ENCODE measurements around the gene C1QTNF8.
A peak's percentile ranks its signal among the peaks of the same experiment; 100 is the strongest.

The C1QTNF8 gene

DNA sequence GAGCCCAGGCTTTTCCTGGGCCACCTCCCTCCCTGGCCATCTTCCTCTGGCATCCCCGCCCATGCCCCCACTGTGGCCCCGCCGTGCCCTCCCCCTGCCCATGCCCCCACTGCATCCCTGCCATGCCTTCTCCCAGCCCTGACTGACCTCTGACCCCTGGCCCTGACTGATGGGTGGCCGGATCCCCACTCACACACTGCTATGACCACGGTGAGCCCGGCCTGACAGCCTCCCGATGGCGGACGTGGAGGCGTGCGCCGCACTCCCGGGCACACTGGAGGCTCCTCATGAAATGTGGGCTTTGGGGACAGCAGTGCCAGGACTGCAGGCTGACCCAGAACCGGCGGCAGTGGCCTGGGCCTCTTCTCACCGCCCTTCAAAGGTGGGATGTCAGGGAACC lies 10.6 kb upstream of the C1QTNF8 start:
- DNase-seq (ENCODE audit: low spot score), result no peak
- TF ChIP-seq, protein P1, sequence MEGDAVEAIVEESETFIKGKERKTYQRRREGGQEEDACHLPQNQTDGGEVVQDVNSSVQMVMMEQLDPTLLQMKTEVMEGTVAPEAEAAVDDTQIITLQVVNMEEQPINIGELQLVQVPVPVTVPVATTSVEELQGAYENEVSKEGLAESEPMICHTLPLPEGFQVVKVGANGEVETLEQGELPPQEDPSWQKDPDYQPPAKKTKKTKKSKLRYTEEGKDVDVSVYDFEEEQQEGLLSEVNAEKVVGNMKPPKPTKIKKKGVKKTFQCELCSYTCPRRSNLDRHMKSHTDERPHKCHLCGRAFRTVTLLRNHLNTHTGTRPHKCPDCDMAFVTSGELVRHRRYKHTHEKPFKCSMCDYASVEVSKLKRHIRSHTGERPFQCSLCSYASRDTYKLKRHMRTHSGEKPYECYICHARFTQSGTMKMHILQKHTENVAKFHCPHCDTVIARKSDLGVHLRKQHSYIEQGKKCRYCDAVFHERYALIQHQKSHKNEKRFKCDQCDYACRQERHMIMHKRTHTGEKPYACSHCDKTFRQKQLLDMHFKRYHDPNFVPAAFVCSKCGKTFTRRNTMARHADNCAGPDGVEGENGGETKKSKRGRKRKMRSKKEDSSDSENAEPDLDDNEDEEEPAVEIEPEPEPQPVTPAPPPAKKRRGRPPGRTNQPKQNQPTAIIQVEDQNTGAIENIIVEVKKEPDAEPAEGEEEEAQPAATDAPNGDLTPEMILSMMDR (IDR thresholded peaks at IDR 0.05; ENCODE audit: extremely low read depth, insufficient read depth, missing control alignments), result no peak
- in situ Hi-C loops (cut with MboI; ENCODE audit: low pct_unique_long_range_greater_than_20kb, low sequenced_read_pairs, unreplicated experiment), result no loop called here

DNA sequence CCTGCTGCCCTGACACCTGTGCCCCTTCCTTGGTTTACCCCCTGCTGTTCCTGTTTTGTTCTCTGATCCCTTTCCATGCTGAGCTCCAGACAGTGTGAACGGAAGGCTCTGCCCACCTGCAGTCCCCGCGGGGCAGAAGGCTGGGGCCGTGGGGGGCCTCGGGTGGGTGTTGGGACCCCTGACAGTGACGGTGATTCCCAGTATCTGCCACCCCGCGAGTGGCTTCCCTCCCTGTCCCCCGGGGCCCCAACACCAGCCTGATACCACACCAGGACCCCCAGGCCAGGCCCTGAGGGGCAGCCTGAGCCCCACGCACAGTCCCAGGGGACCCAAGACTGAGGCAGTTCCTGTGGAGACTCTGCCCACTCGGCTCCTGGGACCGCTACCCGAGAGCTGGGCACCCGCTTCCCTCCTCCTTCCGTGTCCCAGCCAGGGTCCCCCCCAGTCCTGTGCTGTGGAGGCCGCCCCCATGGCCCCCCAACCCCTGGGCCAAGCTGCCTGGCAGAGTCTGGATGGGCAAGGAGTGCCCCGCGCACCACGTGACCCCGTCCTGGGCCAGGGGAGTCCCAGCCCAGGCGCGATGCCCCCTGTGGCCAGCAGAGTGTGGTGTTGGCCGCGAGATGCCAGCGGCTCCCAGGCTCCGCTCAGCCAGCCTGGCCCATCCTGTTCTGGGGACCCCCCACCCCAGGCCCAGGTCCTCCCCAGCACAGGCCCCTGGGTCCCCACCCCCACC lies 10.0 kb upstream of the C1QTNF8 start:
- DNase-seq (ENCODE audit: low spot score), result peak; percentile 88
- in situ Hi-C loops (cut with MboI; ENCODE audit: low pct_unique_long_range_greater_than_20kb, low sequenced_read_pairs, unreplicated experiment), result no loop called here

DNA sequence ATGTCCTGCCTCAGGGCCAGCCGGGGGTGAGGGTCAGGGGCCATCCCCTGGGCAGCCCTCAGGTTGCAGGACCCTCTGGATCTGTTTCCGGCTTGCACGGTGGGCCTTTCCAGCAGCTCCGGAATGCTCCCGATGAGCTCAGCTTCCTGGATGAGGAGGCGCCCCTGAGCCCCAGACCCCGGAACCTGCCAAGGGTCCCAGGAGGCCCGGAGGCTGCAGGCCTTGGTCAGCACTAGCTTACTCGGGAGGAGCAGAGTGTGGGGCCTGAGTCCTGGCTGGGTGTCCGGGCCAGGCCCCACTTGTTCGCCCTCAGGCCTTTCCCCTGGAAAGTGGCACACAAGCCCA lies 7.6 kb upstream of the C1QTNF8 start:
- in situ Hi-C loops (cut with MboI; ENCODE audit: low pct_unique_long_range_greater_than_20kb, low sequenced_read_pairs, unreplicated experiment), result no loop called here
- TF ChIP-seq, protein P1 (IDR thresholded peaks at IDR 0.05; ENCODE audit: extremely low read depth, insufficient read depth, missing control alignments), result no peak
- no peak for DNase-seq (ENCODE audit: low spot score)

More for the DNA sequence above, 10.0 kb upstream of the C1QTNF8 start:
- TF ChIP-seq, protein P1 (IDR thresholded peaks at IDR 0.05; ENCODE audit: extremely low read depth, insufficient read depth, missing control alignments), result peak; percentile 70

DNA sequence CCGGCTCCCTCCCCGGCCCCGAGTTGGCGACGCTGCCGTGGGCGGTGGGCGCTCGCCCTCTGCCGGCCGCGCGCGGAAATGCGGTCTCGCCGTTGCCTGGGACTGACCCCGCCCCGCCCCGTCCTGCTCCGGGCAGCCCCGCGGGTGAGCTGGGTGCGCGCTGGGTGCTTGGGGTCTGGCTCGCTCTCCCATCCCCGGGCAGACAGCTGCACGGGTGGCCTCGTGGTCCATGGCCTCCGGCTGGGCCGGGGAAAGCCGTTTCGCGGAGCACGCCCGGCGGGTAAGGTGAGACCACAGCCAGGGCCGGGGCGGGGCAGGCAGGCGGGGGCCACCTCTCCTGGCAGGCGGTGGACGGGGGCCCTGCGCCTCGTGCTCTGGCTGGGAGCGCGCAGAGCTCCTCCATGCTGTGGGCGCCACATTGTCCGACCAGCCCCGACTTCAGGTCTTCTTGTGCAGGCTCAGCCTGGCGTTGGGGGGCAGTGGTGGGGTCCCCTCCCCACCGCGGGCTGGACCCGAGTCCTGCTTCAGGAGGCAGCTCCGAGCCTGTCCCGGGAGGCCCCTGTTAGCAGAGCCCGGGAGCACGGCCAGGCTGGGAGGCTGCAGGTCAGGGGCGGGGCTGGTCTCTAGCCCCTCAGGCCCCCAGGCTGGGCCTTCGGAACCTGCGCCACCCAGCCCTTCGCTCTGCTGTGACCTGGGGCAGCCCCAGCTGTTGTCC lies 7.0 kb upstream of the C1QTNF8 start:
- TF ChIP-seq, protein P1 (IDR thresholded peaks at IDR 0.05; ENCODE audit: extremely low read depth, insufficient read depth, missing control alignments), result peak; percentile 98
- peak; percentile 95 for DNase-seq (ENCODE audit: low spot score)
- in situ Hi-C loops (cut with MboI; ENCODE audit: low pct_unique_long_range_greater_than_20kb, low sequenced_read_pairs, unreplicated experiment), result no loop called here

DNA sequence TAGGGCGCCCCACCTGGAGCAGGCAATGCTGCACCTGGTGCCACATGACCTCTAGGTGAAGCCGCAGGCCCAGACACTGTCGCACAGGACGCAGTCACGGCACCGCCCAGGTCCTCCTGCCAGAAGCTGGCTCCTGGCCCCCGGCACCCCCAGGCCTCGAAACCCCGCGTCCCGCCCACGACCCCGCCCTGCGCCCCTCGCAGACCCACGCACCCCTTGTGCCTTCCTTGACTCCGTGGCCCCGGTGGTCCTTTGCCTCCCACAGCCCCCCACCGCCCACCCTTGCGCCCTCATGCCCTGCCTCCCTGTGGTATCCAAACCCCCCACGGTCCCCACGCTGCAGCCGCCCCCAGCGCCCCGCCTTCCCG lies 6.3 kb upstream of the C1QTNF8 start:
- TF ChIP-seq, protein P1 (IDR thresholded peaks at IDR 0.05; ENCODE audit: extremely low read depth, insufficient read depth, missing control alignments), result no peak
- in situ Hi-C loops (cut with MboI; ENCODE audit: low pct_unique_long_range_greater_than_20kb, low sequenced_read_pairs, unreplicated experiment), result no loop called here

DNA sequence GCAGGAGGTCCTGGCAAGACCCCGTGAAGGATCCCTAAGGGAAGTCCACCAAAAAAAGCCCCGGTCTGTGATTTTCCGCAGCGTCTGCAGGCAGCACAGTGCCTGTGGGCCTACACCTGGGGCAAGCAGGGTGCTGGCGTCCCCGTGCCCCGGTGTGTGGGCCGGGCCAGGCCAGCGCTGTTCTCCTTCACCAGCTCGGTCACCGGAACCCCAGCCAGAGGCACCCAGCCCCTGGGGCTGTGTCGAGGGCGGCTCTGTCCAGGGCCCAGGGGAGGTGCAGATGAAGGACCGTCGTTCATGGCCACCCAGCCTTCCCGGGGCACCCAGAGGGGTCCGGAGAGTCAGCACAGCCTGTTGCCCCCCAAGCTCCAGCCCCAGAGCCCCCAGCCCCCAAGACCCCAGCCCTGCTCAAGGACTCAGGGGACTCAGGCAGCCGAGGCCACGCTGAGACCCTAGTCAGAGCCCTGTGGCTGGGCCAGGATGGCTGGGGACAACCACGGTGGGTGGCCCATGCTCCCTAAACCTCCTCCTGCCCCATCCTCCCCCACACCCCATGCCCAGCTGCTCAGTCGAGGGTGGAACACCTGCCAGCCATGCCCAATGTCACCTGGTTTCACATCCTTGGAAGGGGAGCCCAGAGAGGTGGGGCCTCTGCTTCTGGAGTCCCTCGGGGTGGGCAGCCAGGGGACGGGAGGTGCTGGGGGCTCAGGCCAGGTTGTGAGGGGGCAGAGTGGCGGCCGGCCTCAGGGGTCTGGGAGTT lies 5.7 kb upstream of the C1QTNF8 start:
- TF ChIP-seq, protein P1 (IDR thresholded peaks at IDR 0.05; ENCODE audit: extremely low read depth, insufficient read depth, missing control alignments), result no peak
- DNase-seq (ENCODE audit: low spot score), result no peak

More for the DNA sequence above, 6.3 kb upstream of the C1QTNF8 start:
- no peak for DNase-seq (ENCODE audit: low spot score)

More for the DNA sequence above, 5.7 kb upstream of the C1QTNF8 start:
- in situ Hi-C loops (cut with MboI; ENCODE audit: low pct_unique_long_range_greater_than_20kb, low sequenced_read_pairs, unreplicated experiment), result no loop called here
